Hippocampal formation (tissue), 2 donors: ENCODE data around the gene AP1G1.
A peak's percentile ranks its signal among the peaks of the same experiment; 100 is the strongest.

ENCODE experiments used
- DNase-seq, 2 donors: peaks; one replicate each; lab custom pipeline; 2025; lab: John Stamatoyannopoulos, UW

The AP1G1 gene

DNA sequence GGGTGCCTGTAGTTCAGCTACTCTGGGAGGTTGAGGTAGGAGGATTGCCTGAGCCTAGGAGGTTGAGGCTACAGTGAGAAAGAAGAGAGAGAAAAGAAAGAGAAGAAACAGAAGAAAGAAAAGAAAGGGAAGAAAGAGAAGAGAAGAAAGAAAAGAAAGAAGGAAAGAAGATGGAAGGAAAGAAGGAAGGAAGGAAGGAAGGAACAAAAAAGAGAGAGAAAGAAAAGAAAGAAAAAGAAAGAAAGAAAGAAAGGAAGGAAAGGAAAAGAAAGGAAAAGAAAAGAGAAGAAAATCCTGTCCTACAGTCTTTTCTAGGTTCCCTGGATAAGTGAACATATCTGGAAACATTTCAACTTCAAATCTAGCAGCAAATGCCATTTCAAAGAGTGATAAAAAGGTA lies 54.5 kb downstream of the AP1G1 start:
- DNase-seq, result no peak

GRCh38 chr16:71748226-71748625 lies 60.4 kb downstream of the AP1G1 start:
- DNase-seq, result no peak

DNA sequence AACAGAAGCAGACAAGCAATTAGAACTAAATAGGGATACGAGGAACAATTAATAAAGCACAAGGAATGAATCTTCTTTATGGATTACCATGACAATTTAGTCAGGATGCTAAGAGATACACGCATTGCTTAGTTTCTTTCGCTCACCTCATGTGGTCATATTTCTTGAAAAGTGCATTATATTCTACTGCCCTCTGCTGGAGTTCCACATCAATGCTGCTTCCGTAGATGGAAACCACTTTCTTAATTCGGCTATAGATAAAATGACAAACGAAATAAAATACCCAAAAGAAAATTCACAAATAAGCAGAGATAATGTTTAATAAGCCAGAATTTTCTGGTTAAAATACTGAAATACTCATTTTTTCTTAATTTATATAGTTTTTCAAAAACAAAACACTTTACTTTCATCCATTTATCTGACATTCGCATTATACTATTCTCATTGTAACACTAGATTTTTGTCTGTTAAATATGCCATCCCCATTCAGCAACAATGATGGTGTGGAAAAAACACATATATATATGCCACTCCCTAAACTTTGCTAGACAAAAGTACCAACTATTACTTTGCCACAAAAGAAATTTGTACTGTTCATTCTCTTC lies 62.1 kb downstream of the AP1G1 start:
- peak in 1 of 2 donors; percentile 31 for DNase-seq

DNA sequence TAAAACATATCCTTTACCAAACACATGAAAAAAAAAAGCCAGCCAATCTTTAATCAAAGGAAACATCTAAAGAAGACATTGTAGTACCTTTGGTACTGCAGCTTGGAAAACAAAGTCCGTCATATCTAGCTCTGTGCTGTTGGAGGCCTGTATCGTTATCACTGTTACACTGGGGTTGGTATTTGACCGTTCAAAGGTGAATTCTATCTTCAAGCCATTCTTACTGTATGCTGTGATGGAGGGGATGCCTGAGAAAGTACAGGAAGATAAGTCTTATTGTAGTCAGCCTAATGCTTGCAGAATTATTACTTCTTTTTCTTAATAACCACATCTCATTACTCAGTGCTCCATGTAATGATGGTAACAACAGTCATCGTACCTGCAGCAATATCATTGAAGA lies 69.8 kb downstream of the AP1G1 start:
- DNase-seq, result no peak

DNA sequence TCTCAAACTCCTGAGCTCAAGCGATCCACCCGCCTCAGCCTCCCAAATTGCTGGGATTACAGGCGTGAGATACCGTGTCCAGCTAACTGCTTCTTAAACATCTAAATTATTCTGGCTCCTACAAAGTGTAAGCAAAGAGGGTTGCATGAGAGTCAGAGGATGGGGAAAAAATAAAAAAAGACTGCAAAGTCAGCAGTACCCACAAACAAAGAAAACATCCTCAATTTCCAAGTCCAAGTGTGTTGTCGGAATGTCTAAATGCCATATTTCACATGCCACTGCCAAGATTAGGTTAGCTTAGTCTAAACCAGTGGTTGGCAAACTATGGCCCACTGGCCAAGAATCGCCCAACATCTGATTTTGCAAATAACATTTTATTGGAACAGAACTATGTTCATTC lies 71.1 kb downstream of the AP1G1 start:
- no peak for DNase-seq

GRCh38 chr16:71734511-71734910 lies 74.1 kb downstream of the AP1G1 start:
- DNase-seq, result no peak

DNA sequence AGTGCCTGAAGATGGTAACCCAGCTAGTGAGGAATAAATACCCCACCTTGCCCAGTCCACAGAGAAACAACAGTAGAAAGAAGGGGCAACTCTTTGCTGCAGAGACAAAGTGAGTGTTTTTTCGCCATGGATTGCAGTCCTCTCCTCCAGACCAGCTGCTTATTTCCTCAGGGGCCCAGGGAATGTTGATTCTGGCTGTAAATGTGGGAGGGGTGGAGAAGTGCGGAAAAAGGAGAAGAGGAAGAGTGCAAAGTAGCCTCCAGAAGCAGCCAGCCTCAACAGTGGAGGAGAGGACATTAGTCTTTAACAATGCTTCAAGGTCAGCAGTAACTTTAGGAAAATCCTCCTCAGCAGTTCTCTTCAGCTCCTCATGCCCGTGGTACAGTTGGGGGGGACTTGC lies 76.0 kb downstream of the AP1G1 start:
- DNase-seq, result no peak

GRCh38 chr16:71727551-71728324 lies 80.9 kb downstream of the AP1G1 start:
- DNase-seq, result no peak

DNA sequence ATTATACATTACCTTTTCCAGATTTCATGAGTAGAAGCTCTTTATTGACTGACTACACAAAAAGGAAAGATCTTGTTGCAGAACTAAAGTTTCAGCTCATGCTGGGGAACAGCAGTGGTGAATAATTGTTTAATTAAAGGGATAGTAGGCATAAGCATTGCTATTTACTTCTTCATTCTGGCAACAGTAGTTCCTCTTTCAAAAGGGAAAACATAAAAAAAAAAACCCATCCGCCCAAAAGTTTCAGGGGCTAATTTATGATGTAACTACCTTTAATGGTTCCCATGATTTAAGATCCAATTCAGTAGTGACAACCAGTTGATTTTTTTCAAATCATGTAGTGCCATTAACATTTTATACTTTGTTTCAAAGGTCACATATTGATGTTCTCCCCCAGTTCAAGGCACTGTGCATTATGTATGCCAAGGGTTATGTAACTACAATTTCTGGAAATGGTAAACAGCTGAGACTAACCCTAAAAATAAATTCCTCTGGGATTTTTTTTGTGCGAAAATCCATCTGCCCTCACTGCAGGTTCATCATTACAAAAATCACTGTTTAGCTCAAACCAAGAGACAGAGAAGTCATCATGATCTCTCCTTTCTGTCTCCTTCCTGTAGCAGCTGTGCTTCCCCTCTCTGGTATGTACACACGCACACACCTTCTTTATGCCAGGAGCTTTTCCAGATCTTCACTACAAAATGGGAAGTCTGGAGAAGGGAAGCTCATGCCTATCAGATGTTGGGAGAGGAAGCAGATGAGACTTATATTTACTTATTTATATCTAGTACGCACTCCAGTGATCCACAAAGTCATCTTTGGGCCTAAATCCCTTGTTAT lies 81.9 kb downstream of the AP1G1 start:
- DNase-seq, result no peak

DNA sequence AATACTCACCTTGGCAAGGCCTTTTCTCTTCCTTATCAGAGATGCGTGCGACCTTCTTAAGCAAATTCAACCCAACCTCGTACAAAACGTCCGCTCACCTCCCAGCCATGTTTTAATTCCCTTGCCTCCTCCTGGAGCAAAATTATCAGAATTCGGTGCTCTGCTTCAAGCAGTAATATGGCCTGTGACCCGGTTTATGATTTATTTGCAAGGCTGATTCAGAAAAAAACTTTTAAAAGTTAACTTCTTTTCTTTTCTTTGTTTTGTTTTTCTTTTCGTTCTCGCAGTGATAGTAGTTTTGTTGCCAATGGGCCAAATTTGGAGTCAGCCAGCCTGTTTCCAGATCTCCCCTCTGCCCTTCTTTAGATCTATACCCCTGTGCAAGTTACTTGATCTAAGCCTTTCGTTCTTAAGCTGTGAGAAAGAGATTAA lies 84.3 kb downstream of the AP1G1 start, which contains the start of gene PHLPP2:
Gene PHLPP2, minus strand, starts transcription at position 382 of the 432 bp plus-strand sequence. CDS start 9,906 bp downstream, outside the sequence.
- DNase-seq, result no peak

- peak; percentile 69 to 82 for DNase-seq
Measured at GRCh38 chr16:71723537-71724319, 84.9 kb downstream of the AP1G1 start.

GRCh38 chr16:71722801-71723536 lies 85.7 kb downstream of the AP1G1 start:
- DNase-seq, result peak in 1 of 2 donors; percentile 47

- no peak for DNase-seq
Measured at GRCh38 chr16:71721066-71721740, 87.4 kb downstream of the AP1G1 start.

GRCh38 chr16:71712501-71712900 lies 96.1 kb downstream of the AP1G1 start:
- DNase-seq, result no peak

GRCh38 chr16:71711789-71712188 lies 96.8 kb downstream of the AP1G1 start:
- no peak for DNase-seq

DNA sequence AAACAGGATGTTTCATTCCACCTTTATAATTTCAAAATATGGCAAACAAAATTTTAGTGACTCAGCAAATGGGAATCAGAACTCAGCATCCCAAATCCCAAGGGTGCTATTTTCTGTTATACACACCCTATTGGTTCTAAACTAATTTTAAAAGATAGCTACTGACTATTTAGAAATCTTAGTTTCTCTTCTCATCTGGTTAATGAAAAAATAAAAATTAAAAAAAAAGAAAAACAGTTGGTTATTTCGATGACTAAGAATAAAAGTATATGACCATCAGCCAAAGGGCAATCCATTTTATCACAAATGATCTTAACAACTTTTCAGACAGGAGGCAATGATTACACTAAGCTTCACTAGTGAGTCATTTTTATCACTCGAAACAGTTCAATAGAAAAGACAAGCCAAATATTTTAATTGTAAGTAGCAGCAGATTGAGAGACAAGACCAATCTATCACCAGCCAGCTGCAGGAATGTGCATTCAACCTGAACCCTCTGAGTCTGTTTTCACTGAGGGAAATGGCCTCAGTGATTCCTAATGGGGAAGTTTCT lies 99.3 kb downstream of the AP1G1 start:
- no peak for DNase-seq

- no peak for DNase-seq
Measured at GRCh38 chr16:71708696-71709095, 99.9 kb downstream of the AP1G1 start.

- no peak for DNase-seq
Measured at GRCh38 chr16:71707199-71707598, 101.4 kb downstream of the AP1G1 start.

DNA sequence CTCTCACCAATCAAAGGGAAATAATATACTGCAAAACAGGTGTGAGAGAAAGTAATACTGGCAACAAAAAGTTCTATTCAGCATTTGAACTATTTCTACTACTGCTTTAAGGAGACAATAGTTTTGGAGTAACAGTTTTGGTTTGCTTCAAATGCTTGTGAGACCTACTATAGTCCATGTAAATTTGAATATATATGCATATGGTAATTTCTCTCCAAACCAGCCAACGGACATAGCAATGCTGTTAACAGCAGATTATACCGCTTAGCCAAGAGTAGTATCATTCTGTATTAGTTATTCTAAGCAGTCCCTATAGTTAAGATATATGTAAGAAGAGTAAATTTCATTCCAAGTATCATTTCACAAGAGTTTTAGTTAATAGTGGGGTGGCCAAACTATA lies 102.6 kb downstream of the AP1G1 start:
- DNase-seq, result no peak

- DNase-seq, result no peak
Measured at GRCh38 chr16:71703333-71703732, 105.3 kb downstream of the AP1G1 start.
